DLD1 (cell line): ENCODE measurements around the gene TSEN15.
"Not testable (repeated sequence)": the region's sequence is repeated elsewhere in the genome, so short reads cannot be mapped to it uniquely, and the experiment has no call there.

Experiments used
- in situ Hi-C: cut with HindIII; loops from 2 replicates; pipeline ENCODE4 v1.10.0; 2017; ENCODE audit warnings: low sequenced_read_pairs

Gene TSEN15

DNA sequence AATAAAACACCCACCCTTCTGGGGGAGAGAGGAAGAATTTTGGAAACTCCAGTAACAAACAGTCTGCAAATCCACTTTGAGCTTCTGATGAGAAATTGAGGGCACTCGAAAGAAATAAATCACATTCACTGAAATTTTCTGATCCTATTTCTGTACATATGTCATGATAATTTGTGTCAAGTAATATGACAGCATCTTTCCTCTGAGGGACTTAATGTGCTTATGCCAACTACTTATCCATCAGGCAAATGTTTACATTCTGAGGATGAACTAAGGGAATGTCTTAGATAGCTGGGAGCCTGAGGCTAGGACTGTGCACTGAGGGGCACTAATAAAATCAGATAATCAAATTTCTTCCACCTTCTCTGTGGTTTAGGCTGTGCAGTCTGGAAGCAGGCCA lies 44.5 kb downstream of the TSEN15 start:
- in situ Hi-C loops: no loop called here

DNA sequence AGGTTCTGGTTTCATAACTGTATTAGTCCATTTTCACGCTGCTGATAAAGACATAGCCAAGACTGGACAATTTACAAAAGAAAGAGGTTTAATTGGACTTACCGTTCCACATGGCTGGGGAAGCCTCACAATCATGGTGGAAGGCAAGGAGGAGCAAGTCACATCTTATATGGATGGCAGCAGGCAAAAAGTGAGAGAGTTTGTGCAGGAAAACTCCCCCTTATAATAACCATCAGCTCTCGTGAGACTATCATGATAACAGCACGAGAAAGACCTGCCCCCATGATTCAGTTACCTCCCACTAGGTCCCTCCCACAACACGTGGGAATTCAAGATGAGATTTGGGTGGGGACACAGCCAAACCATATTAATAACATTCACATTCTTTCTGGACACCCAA lies 45.0 kb downstream of the TSEN15 start:
- in situ Hi-C loops: not testable (repeated sequence)

DNA sequence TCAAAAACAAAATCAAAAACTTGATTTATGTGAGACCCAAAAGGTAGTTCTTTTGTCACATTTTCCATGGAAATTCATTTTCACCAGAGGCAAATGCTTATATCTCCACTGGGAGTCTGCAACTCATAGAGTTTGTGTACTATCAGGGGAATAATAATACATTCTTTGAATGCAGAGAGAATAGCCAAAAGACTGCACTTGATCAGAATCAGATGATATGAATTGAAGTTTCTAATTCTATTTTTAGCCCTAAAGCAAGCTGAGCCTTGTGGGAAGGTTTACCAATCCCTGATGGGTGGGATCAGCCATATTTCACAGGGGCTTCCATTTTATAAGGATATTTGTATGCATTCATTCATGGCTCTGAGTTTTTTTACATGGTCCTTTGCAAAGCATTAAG lies 49.6 kb downstream of the TSEN15 start:
- in situ Hi-C loops: no loop called here

DNA sequence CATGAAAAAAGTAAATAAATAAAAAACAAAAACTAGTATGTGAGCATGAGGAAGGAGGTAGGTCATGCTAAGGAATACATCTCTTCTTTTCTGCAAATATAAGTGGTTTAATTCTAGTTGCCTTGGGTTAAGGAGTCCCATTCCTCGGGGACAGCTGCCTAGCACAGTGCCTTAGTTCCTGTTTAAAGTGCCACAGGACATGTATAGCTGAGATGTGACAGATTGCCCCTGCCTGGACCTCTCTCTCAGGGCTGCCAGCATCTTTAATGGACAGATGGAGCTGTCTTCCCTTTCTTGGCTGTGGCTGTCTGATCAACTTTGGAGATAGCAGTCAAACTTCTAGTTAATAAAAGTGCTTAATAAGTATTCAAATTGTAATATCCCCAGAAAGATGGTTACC lies 50.0 kb downstream of the TSEN15 start:
- in situ Hi-C loops: no loop called here

DNA sequence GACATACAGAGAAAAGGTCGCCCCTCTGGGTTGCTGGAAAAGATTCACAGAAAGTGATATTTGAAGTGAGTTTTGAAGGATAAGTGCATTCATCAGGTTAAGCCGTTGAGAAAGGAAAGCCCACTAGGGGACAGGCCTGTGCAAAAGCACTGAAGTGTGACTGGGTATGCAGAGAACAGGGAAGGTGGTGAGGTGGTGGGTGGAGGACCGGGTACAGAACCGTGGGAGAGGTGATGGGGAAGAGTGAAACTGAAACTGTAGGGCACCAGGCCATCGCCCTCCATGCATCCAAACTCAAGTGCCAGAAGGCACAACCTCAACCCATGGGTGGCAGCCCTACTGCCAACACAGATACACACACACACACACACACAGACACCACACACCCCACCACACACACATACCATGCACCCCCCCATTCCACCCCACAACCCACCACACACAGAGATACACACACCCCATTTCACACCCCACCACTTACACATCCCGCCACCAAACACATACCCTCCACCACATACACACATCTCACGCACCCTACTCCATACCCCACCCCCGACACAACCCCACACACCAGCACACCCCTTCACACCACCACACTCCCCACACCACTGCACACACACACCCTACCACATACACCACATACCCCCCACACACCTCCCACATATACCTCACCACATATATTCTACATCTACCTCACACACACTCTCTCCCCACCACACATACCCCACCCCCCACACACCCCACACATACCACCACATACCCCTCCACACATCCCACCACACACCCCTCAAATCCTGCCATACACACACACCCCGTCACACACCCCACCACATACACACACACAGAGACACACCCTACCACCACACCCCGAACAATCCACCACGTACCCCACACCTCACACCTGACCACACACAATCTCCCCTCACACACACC lies 59.0 kb downstream of the TSEN15 start:
- in situ Hi-C loops: no loop called here

DNA sequence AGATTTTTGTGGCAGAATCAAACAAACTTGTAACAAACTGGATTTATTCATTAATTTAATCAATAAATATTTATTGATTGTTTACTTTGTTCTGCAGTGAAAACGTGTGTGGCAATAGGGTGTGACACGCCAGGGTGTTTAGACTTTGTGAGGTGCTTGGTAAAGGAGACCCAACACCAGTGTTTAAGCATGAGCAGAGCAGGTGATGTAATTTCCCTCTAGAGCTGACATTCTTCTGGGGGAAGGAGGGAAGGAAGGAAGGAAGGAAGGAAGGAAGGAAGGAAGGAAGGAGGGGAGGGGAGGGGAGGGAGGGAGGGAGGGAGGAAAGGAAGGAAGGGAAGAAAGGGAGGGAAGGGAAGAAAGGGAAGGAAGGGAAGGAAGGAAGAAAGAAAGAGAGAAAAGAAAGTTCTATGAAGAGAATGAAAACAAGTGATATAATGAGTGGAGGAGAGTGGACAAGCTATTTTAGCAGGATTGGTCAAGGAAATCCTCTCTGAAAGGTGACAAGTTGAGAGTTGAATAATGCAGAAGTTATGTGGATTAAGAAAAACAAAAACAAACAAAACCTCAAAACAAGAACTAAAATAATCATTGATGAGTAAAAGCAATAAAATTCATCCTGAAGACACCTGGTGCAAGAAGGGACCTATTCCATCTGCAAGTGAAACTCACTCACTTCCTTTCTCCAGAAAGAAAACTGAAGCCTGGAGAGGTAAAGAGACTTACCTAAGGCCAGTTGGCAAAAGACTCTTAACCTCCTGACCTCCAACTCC lies 60.8 kb downstream of the TSEN15 start:
- in situ Hi-C loops: no loop called here

DNA sequence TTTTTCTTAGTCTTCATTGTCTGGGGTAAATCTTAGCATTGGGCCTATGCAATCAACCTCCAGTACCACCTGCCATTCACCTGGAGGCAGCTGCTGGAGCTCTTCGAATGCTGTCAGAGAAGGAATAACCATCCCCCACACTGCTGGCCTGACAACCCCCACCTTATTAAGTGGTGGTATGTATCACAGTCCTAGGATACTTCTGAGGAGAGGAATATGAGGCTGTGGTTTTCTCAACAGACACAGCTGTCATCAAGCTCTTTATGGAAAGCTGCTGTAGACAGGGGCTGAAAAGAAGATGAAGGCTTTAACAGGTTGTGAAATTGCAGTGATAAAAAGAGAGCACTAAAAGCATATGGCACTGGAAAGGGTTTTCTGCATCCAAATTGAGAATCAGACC lies 61.7 kb downstream of the TSEN15 start:
- in situ Hi-C loops: no loop called here

DNA sequence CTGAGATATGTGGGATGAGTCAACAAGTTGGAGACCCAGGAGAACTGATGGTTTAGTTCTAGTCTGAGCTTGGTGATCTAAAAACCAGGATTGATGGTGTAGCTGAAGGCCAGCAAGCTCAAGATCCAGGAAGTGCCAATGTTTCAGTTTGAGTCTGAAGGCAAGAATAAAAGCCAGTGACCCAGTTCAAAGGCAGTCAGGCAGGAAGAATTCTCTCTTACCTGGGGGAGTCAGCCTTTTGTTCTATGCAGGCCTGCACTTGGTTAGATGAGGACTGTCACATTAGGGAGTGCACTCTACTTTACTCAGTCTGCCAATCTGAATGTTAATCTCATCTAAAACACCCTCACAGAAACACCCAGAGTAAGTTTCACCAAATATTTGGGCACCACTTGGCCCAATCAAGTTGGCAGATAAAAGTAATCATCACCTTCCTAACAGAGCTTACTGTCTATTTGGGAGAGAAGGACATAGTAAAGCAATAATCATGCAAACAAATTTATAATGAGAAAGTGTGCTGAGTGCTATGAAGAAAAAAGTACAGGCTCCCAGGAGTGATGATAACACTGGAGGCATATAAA lies 63.4 kb downstream of the TSEN15 start:
- in situ Hi-C loops: no loop called here

DNA sequence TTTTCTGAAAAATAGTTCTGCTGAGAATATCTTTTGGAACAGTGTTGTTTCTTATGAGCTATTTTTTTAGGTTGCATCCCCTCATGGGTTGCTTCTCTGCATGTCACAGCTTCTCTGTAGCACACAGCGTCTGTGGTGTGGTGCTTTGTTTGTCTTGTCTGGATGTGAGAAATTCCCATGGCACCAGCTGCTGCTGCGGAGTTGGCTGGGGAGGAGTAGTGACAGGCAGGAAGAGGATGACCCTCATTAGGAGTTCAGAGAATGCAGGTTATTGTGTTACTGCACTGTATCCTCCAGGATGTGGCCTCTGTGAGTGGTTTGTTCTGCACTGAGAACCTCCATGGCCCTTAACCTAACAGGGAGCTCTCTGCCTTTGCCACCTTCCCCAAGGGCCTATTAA lies 64.8 kb downstream of the TSEN15 start:
- in situ Hi-C loops: no loop called here

DNA sequence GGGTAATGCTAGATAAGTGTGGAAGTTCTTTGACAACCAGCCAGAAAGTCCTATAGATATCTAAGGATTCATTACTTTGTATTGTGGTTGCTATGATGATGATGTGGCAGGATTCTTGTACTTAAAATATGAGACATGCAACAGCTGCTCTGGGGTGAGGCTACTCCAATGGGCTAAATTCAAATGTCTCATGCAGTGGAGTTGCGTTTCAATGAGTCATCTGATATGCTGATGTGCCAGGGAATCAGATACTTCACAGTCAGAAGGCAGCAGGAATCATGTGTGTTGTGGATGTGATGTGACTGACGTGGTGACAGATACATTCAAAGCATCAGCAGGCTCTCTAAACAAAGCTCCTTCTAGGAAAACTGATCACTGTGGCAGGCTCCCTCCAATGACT lies 66.5 kb downstream of the TSEN15 start:
- in situ Hi-C loops: no loop called here
